ENCODE results near the gene TRDMT1.

Gene TRDMT1

DNA sequence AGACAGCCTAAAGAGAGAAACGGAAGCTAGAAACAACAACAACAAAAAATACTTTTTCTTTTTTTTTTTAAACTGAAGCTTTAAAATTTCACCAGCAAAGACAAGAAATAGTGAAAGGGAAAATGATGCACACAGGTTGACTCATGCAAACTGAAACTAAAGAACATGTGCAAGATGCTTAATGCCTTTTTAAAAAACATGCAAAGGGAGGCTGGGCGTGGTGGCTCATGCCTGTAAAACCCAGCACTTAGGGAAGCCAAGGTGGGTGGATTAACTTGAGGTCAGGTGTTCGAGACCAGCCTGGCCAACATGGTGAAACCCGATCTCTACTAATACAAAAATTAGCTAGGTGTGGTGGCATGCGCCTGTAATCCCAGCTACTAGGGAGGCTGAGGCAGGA is 56.7 kb downstream of the TRDMT1 start:
- no peak overlapping the region for H3K4me3 ChIP-seq (ENCODE audit: low read length)
- TF ChIP-seq, protein P1, sequence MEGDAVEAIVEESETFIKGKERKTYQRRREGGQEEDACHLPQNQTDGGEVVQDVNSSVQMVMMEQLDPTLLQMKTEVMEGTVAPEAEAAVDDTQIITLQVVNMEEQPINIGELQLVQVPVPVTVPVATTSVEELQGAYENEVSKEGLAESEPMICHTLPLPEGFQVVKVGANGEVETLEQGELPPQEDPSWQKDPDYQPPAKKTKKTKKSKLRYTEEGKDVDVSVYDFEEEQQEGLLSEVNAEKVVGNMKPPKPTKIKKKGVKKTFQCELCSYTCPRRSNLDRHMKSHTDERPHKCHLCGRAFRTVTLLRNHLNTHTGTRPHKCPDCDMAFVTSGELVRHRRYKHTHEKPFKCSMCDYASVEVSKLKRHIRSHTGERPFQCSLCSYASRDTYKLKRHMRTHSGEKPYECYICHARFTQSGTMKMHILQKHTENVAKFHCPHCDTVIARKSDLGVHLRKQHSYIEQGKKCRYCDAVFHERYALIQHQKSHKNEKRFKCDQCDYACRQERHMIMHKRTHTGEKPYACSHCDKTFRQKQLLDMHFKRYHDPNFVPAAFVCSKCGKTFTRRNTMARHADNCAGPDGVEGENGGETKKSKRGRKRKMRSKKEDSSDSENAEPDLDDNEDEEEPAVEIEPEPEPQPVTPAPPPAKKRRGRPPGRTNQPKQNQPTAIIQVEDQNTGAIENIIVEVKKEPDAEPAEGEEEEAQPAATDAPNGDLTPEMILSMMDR (IDR thresholded peaks at IDR 0.05; ENCODE audit: low read depth, low read length, poor library complexity, severe bottlenecking): no peak
- TF ChIP-seq EZH2phosphoT487 (IDR thresholded peaks at IDR 0.05; ENCODE audit: borderline replicate concordance, low read length): no peak
- no peaks in the 10 kb centered on the region for H3F3A ChIP-seq (ENCODE audit: control insufficient read depth, insufficient read depth)
- no peak overlapping the region for H3K4me2 ChIP-seq (ENCODE audit: low read length)
- no peak overlapping the region for H3K27ac ChIP-seq (ENCODE audit: low read depth, low read length)
- no peaks in the 10 kb centered on the region for H3K27me3 ChIP-seq (ENCODE audit: control insufficient read depth, low read length)
- no peaks in the 10 kb centered on the region for H3K9me3 ChIP-seq (ENCODE audit: control insufficient read depth, insufficient read depth, low read length)
- H3K9me2 ChIP-seq (replicated peaks; ENCODE audit: control insufficient read depth, low read length): no peaks in the 10 kb centered on the region
- no peaks in the 10 kb centered on the region for H3K79me2 ChIP-seq (ENCODE audit: control insufficient read depth, low read length)
- no peaks in the 10 kb centered on the region for H3K36me3 ChIP-seq (ENCODE audit: control insufficient read depth, low read length)
- H4K20me1 ChIP-seq (ENCODE audit: control insufficient read depth, insufficient read depth, low read depth, low read length): no peaks in the 10 kb centered on the region
- H3K4me1 ChIP-seq (ENCODE audit: control insufficient read depth, low read length): no peaks in the 10 kb centered on the region

GRCh38 chr10:17144032-17144431 is 57.4 kb downstream of the TRDMT1 start:
- Histone ChIP-seq H3K4me1 (ENCODE audit: control insufficient read depth, low read length) (no peaks in the 10 kb centered on the region), H3K36me3 (ENCODE audit: control insufficient read depth, low read length) (no peaks in the 10 kb centered on the region), H3F3A (ENCODE audit: control insufficient read depth, insufficient read depth) (no peaks in the 10 kb centered on the region), H3K79me2 (ENCODE audit: control insufficient read depth, low read length) (no peaks in the 10 kb centered on the region), H3K27me3 (ENCODE audit: control insufficient read depth, low read length) (no peaks in the 10 kb centered on the region), H3K9me3 (ENCODE audit: control insufficient read depth, insufficient read depth, low read length) (no peaks in the 10 kb centered on the region), H3K9me2 (replicated peaks; ENCODE audit: control insufficient read depth, low read length) (no peaks in the 10 kb centered on the region), H3K4me3 (ENCODE audit: low read length) (no peak overlapping the region), H3K27ac (ENCODE audit: low read depth, low read length) (no peak overlapping the region), H3K4me2 (ENCODE audit: low read length) (no peak overlapping the region), H4K20me1 (ENCODE audit: control insufficient read depth, insufficient read depth, low read depth, low read length) (no peaks in the 10 kb centered on the region)
- TF ChIP-seq, protein P1 (IDR thresholded peaks at IDR 0.05; ENCODE audit: low read depth, low read length, poor library complexity, severe bottlenecking): no peak
- TF ChIP-seq EZH2phosphoT487 (IDR thresholded peaks at IDR 0.05; ENCODE audit: borderline replicate concordance, low read length): no peak

DNA sequence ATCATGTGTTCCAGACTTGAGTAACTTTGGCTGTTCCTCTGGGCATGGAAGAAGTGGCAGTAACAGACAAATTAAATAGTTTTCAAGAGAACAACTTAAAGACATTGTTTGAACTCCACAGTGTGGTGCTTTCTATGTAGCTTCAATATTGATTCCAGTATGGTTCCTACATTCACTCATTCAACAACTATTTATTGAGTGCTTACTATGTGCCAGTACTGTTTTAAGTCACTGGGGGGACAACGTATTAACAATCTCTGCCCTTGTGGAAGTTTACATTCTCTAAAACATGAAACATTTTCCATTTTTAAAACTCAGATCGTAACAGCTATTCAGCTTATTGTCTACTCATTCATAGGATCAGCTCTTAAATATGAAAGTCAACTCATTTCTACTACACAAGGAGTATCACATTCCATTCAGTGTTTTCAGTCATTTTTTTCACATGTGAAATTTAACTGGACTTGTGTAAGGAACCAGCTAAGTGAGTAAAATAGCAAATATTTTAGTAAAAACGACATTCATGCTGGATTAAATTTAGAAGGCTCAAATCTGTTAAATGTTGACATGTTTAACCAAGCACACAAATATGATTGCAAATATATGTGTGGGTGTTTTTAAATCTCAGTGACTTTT is 58.3 kb downstream of the TRDMT1 start:
- Histone ChIP-seq H3K4me1 (ENCODE audit: control insufficient read depth, low read length) (no peaks in the 10 kb centered on the region), H4K20me1 (ENCODE audit: control insufficient read depth, insufficient read depth, low read depth, low read length) (no peaks in the 10 kb centered on the region), H3F3A (ENCODE audit: control insufficient read depth, insufficient read depth) (no peaks in the 10 kb centered on the region), H3K9me3 (ENCODE audit: control insufficient read depth, insufficient read depth, low read length) (no peaks in the 10 kb centered on the region), H3K27me3 (ENCODE audit: control insufficient read depth, low read length) (no peaks in the 10 kb centered on the region), H3K36me3 (ENCODE audit: control insufficient read depth, low read length) (no peaks in the 10 kb centered on the region), H3K27ac (ENCODE audit: low read depth, low read length) (no peak overlapping the region), H3K4me3 (ENCODE audit: low read length) (no peak overlapping the region), H3K79me2 (ENCODE audit: control insufficient read depth, low read length) (no peaks in the 10 kb centered on the region), H3K4me2 (ENCODE audit: low read length) (no peak overlapping the region), H3K9me2 (replicated peaks; ENCODE audit: control insufficient read depth, low read length) (no peaks in the 10 kb centered on the region)
- TF ChIP-seq EZH2phosphoT487 (IDR thresholded peaks at IDR 0.05; ENCODE audit: borderline replicate concordance, low read length): no peak
- TF ChIP-seq, protein P1 (IDR thresholded peaks at IDR 0.05; ENCODE audit: low read depth, low read length, poor library complexity, severe bottlenecking): no peak

All from DOHH2 (cell line).